IMR-90 (cell line): ENCODE measurements around the gene TTC27. TPM values are rescaled to one million over a fixed set of nuclear protein-coding genes. Genes with fewer than 3 reads are reported as not detected.

Experiments used
- ATAC-seq: fragments of 200-7000 bp; cut with Tn5 transposase; 2 replicates; pipeline ENCODE4 v1.9.1; 2020; ENCODE audit warnings: low read depth, mild to moderate bottlenecking, moderate library complexity
- BruUV-seq: library from RNA; stranded (reverse); fragments of 400-500 nt; replicated peaks from 2 replicates; lab custom pipeline; 2021; lab: Mats Ljungman, UMichigan
- CTCF ChIA-PET: fragments of 300-600 bp; formaldehyde crosslinking; extraction: SDS; loops from one replicate; lab custom pipeline; 2021; ENCODE audit warnings: antibody characterized with exemption; lab: Yijun Ruan, JAX
- POLR2A ChIA-PET: fragments of 300-600 bp; sonication (Branson Sonifier 250); formaldehyde crosslinking; loops from one replicate; lab custom pipeline; 2022; ENCODE audit warnings: antibody characterized with exemption; ENCODE audit not compliant: unreplicated experiment; lab: Charles Lee
- DNase-seq: peaks from one replicate; pipeline ENCODE4 v3.0.0; 2013
- H2AFZ ChIP-seq: replicated peaks from 2 replicates; pipeline ENCODE3; 2013; ENCODE audit warnings: low read length, mild to moderate bottlenecking; ENCODE audit not compliant: poor library complexity
- H2AK5ac ChIP-seq: 2 replicates; pipeline ENCODE4 v1.6.1; 2013; ENCODE audit warnings: low read depth, low read length, inconsistent platforms
- H2AK9ac ChIP-seq: replicated peaks from 2 replicates; pipeline ENCODE3; 2013; ENCODE audit warnings: mild to moderate bottlenecking, low read depth, low read length, moderate library complexity; ENCODE audit not compliant: poor library complexity
- H2BK120ac ChIP-seq: 2 replicates; pipeline ENCODE4 v1.6.1; 2013; ENCODE audit warnings: low read depth, low read length, inconsistent platforms
- H2BK15ac ChIP-seq: 3 replicates; pipeline ENCODE4 v1.6.1; 2013; ENCODE audit warnings: low read depth, low read length, inconsistent platforms
- H2BK20ac ChIP-seq: 2 replicates; pipeline ENCODE4 v1.6.1; 2013; ENCODE audit warnings: low read depth, mild to moderate bottlenecking, inconsistent platforms, low read length, moderate library complexity
- H2BK5ac ChIP-seq: 2 replicates; pipeline ENCODE4 v1.6.1; 2013; ENCODE audit warnings: mild to moderate bottlenecking, low read depth, low read length, inconsistent platforms; ENCODE audit not compliant: poor library complexity, severe bottlenecking
- H3K14ac ChIP-seq: replicated peaks from 2 replicates; pipeline ENCODE4 v1.6.1; 2013; ENCODE audit warnings: low read depth, low read length, inconsistent platforms
- H3K18ac ChIP-seq: 2 replicates; pipeline ENCODE4 v1.6.1; 2013; ENCODE audit warnings: low read depth, low read length, control low read depth
- H3K23ac ChIP-seq: 2 replicates; pipeline ENCODE4 v1.6.1; 2013; ENCODE audit warnings: low read depth, low read length, inconsistent platforms
- H3K27ac ChIP-seq: 2 replicates; pipeline ENCODE4 v1.5.1; 2013; ENCODE audit warnings: mild to moderate bottlenecking, control low read depth, low read length; ENCODE audit not compliant: insufficient read depth
- H3K27me3 ChIP-seq: 2 replicates; pipeline ENCODE4 v1.6.1; 2013; ENCODE audit warnings: low read length; ENCODE audit not compliant: control insufficient read depth, insufficient read depth
- H3K36me3 ChIP-seq: 2 replicates; pipeline ENCODE4 v1.6.1; 2013; ENCODE audit warnings: low read length, mixed read lengths; ENCODE audit not compliant: control insufficient read depth, insufficient read depth
- H3K4ac ChIP-seq: 2 replicates; pipeline ENCODE4 v1.6.1; 2013; ENCODE audit warnings: low read depth, low read length, inconsistent platforms
- H3K4me1 ChIP-seq: 2 replicates; pipeline ENCODE4 v1.6.1; 2013; ENCODE audit warnings: low read length, mixed read lengths; ENCODE audit not compliant: control insufficient read depth, insufficient read depth
- H3K4me2 ChIP-seq: 2 replicates; pipeline ENCODE4 v1.6.1; 2013; ENCODE audit warnings: low read depth, mild to moderate bottlenecking, control low read depth, low read length, moderate library complexity
- H3K4me3 ChIP-seq: 2 replicates; pipeline ENCODE4 v1.5.1; 2013; ENCODE audit warnings: low read depth, mild to moderate bottlenecking, control low read depth, low read length, moderate library complexity; ENCODE audit not compliant: insufficient read depth
- H3K56ac ChIP-seq: 2 replicates; pipeline ENCODE4 v1.6.1; 2013; ENCODE audit warnings: low read length, inconsistent platforms; ENCODE audit not compliant: insufficient read depth; ENCODE audit errors: extremely low read depth
- H3K79me1 ChIP-seq, 2 experiments: 2 replicates each; pipeline ENCODE4 v1.6.1; 2013; ENCODE audit warnings: low read length in 2 of 2, inconsistent platforms in 1 of 2, low read depth in 1 of 2
- H3K9ac ChIP-seq: 2 replicates; pipeline ENCODE4 v1.6.1; 2013; ENCODE audit warnings: low read depth, low read length, control low read depth
- H3K9me1 ChIP-seq: 2 replicates; pipeline ENCODE4 v1.6.1; 2013; ENCODE audit warnings: low read length, inconsistent platforms; ENCODE audit not compliant: insufficient read depth
- H3K9me3 ChIP-seq: 2 replicates; pipeline ENCODE4 v1.6.1; 2013; ENCODE audit warnings: low read length; ENCODE audit not compliant: control insufficient read depth, insufficient read depth
- H4K20me1 ChIP-seq: 2 replicates; pipeline ENCODE4 v1.6.1; 2013; ENCODE audit warnings: low read length, inconsistent platforms; ENCODE audit not compliant: insufficient read depth
- H4K5ac ChIP-seq: 2 replicates; pipeline ENCODE4 v1.6.1; 2013; ENCODE audit warnings: mild to moderate bottlenecking, low read depth, low read length, control low read depth
- H4K8ac ChIP-seq, 2 experiments: 2 replicates each; pipeline ENCODE4 v1.6.1; 2013; ENCODE audit warnings: low read depth in 2 of 2, low read length in 2 of 2, control low read depth in 1 of 2, inconsistent platforms in 1 of 2
- H4K91ac ChIP-seq: 2 replicates; pipeline ENCODE4 v1.6.1; 2013; ENCODE audit warnings: low read depth, low read length, inconsistent platforms; ENCODE audit not compliant: insufficient read depth
- BHLHE40 ChIP-seq: fragments of 150-350 bp; IDR thresholded peaks from 2 replicates; pipeline ENCODE4 v1.6.1; 2016; ENCODE audit warnings: mild to moderate bottlenecking, low read depth, low read length
- CEBPB ChIP-seq: IDR thresholded peaks from 2 replicates; pipeline ENCODE4 v1.6.1; 2012; ENCODE audit warnings: low read depth, low read length, improper control_type of control experiment
- MAZ ChIP-seq: IDR thresholded peaks from 2 replicates; pipeline ENCODE4 v1.6.1; 2012; ENCODE audit warnings: low read depth, mild to moderate bottlenecking, low read length, improper control_type of control experiment, moderate library complexity, borderline replicate concordance
- MXI1 ChIP-seq: IDR thresholded peaks from 2 replicates; pipeline ENCODE4 v1.6.1; 2012; ENCODE audit warnings: low read depth, mild to moderate bottlenecking, low read length, moderate library complexity, borderline replicate concordance
- NFE2L2 ChIP-seq: fragments of 150-350 bp; IDR thresholded peaks from 2 replicates; pipeline ENCODE4 v1.6.1; 2016; ENCODE audit warnings: low read depth, mild to moderate bottlenecking, low read length
- RAD21 ChIP-seq: IDR thresholded peaks from 2 replicates; pipeline ENCODE4 v1.6.1; 2012; ENCODE audit warnings: low read length, improper control_type of control experiment
- RCOR1 ChIP-seq: IDR thresholded peaks from 2 replicates; pipeline ENCODE4 v1.6.1; 2012; ENCODE audit warnings: mild to moderate bottlenecking, low read length, improper control_type of control experiment; ENCODE audit not compliant: insufficient replicate concordance
- WGBS, 2 experiments: methylation state at CpG; one replicate each; pipeline versions ENCODE4 v1.1.5 to v1.1.7; 2013; ENCODE audit warnings: missing lambda C conversion rate in 2 of 2; ENCODE audit not compliant: insufficient read length in 1 of 2; ENCODE audit errors: extremely low coverage in 2 of 2; 5-methylcytosine and 5-hydroxymethylcytosine counted together
- dilution Hi-C: fragments of 300-500 bp; cut with HindIII; formaldehyde crosslinking; loops from one replicate; pipeline ENCODE4 v1.14.3; 2018; ENCODE audit warnings: low sequenced_read_pairs; ENCODE audit not compliant: unreplicated experiment
- in situ Hi-C: fragments of 300-500 bp; cut with MboI; formaldehyde crosslinking; loops from 3 replicates; pipeline ENCODE4 v1.14.3; 2019; ENCODE audit warnings: low sequenced_read_pairs, inconsistent platforms, mixed read lengths
- intact Hi-C: fragments of 100-400 bp; cut with micrococcal nuclease; formaldehyde crosslinking; loops from 2 replicates; pipeline ENCODE4 v1.10.0; 2022
- polyA plus RNA-seq, 3 experiments: library from polyadenylated mRNA; depleted of rRNA; stranded (reverse); fragments of >200 nt; gene quantifications; 2 replicates each; pipeline ENCODE4 v1.2.3, GENCODE V29; 2012; ENCODE audit warnings: low replicate concordance in 1 of 3
- total RNA-seq: library from RNA; depleted of rRNA; stranded (reverse); fragments of >200 nt; gene quantifications from 2 replicates; pipeline ENCODE4 v1.2.3, GENCODE V29; 2012
- TF ChIP-seq, protein P1 (sequence below): fragments of 150-350 bp; IDR thresholded peaks from 2 replicates; pipeline ENCODE4 v1.6.1; 2016; ENCODE audit warnings: low read depth, mild to moderate bottlenecking, low read length, moderate library complexity, borderline replicate concordance

The TTC27 gene
- total and polyA plus RNA-seq, 2 of the 4 experiments (the other 2 are of a cell fraction): 12.7 to 30.5 TPM

GRCh38 chr2:32768387-32769174, 140.7 kb downstream of the TTC27 start (continued):
- TF ChIP-seq MAZ: no peak

GRCh38 chr2:32770360-32770759, 142.5 kb downstream of the TTC27 start:
- TF ChIP-seq MXI1 (no peak), NFE2L2 (no peak), CEBPB (no peak), RCOR1 (no peak), RAD21 (no peak), MAZ (no peak), BHLHE40 (no peak)
- TF ChIP-seq, protein P1, sequence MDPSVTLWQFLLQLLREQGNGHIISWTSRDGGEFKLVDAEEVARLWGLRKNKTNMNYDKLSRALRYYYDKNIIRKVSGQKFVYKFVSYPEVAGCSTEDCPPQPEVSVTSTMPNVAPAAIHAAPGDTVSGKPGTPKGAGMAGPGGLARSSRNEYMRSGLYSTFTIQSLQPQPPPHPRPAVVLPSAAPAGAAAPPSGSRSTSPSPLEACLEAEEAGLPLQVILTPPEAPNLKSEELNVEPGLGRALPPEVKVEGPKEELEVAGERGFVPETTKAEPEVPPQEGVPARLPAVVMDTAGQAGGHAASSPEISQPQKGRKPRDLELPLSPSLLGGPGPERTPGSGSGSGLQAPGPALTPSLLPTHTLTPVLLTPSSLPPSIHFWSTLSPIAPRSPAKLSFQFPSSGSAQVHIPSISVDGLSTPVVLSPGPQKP: no peak
- no peak overlapping the region for H4K5ac ChIP-seq
- no peaks in the 10 kb centered on the region for H3K36me3 ChIP-seq
- H2BK15ac ChIP-seq: 0 out of 3 replicates have a peak overlapping the region, but pooled peaks have one; percentile 28
- ChIA-PET CTCF (interaction anchor here (1.2 to 1.4 kb wide), 2 partner anchors 175 to 813 kb away, joined by 3 read pairs; no protein-coding TSS in a partner anchor), POLR2A (no interaction called here)
- H3K9ac ChIP-seq: no peak overlapping the region
- no peak for ATAC-seq
- peak overlapping the region; percentile 82; the same call in 1 of the 2 replicates for H3K23ac ChIP-seq
- H3K18ac ChIP-seq: no peak overlapping the region
- no peak overlapping the region for H3K27ac ChIP-seq
- H3K4me1 ChIP-seq: peaks cover 4% of the 10 kb centered on the region; the same call in 1 of the 2 replicates
- H4K91ac ChIP-seq: no peak overlapping the region; the same call in 1 of the 2 replicates
- H2AK5ac ChIP-seq: no peak overlapping the region
- H3K4me3 ChIP-seq: no peak overlapping the region
- BruUV-seq: no TSS peak
- H2BK20ac ChIP-seq: no peak overlapping the region
- H3K56ac ChIP-seq: no peak overlapping the region
- no peak overlapping the region for H2BK5ac ChIP-seq
- in situ Hi-C loops: loop anchor here (5.0 kb wide), 2 partner anchors 177 to 262 kb away; partner anchors contain the start of gene LTBP1
- H3K79me1 ChIP-seq: peaks cover 0 to 10% of the 10 kb centered on the region in 2 experiments; a peak in 2 of 4 replicates
- H2AFZ ChIP-seq: no peak overlapping the region
- H3K9me1 ChIP-seq: 0 out of 2 replicates have a peak, but pooled peaks cover 4% of the 10 kb centered on the region
- no peaks in the 10 kb centered on the region for H3K27me3 ChIP-seq
- no peak overlapping the region for H3K14ac ChIP-seq
- no peak overlapping the region for H3K4me2 ChIP-seq
- H2BK120ac ChIP-seq: no peak overlapping the region
- WGBS, 2 experiments: no CpG with 5 or more reads among the region's 5 CpGs
- no peaks in the 10 kb centered on the region for H3K9me3 ChIP-seq
- H4K8ac ChIP-seq: no peak overlapping the region
- no peak overlapping the region for H3K4ac ChIP-seq
- no peak for DNase-seq
- intact Hi-C loops: loop anchor here (5.0 kb wide), 1 partner anchor 92 kb away; no protein-coding TSS in a partner anchor
- H4K20me1 ChIP-seq: no peaks in the 10 kb centered on the region
- H2AK9ac ChIP-seq: no peak overlapping the region
- dilution Hi-C loops: no loop called here
